Measurements from ENCODE around the gene TEK.

- TF ChIP-seq RAD21 (IDR thresholded peaks at IDR 0.05; ENCODE audit: low read depth) (no peak), NFIC (IDR thresholded peaks at IDR 0.05) (no peak), YY1 (IDR thresholded peaks at IDR 0.05; ENCODE audit: low read depth) (no peak), MAX (IDR thresholded peaks at IDR 0.05) (no peak), CREB1 (IDR thresholded peaks at IDR 0.05; ENCODE audit: low read depth) (no peak), CEBPB (IDR thresholded peaks at IDR 0.05) (no peak), TAF1 (IDR thresholded peaks at IDR 0.05; ENCODE audit: low read depth) (no peak), USF1 (IDR thresholded peaks at IDR 0.05) (no peak)
These were observed 94.8 kb downstream of the TEK start for GRCh38 chr9:27203783-27204182.

Measured in Ishikawa (cell line).